Measurements from ENCODE around the gene LGALS16.

Gene LGALS16

DNA sequence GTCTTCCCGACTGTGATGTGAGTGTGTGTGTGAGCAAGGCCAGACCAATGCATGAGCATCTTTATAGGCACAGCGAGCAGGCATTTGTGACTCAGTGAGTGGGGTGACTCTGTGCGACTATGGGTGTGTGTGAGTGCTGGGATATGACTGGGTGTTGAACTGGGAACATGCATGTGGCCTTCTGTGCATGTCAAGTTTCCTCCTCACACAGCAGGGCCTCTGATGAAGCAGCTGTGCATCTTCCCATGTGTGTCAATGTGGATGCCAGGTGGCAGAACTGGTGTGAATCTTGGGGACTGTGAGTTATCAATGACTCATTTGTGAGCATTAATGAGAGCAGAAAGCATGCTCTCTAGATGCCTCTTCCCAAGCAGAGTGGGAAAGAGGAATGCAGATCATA lies 36.5 kb downstream of the LGALS16 start:
- H4K20me1 ChIP-seq (ENCODE audit: control insufficient read depth, insufficient read depth, low read depth, low read length): no peaks in the 10 kb centered on the region
- H3K27ac ChIP-seq (ENCODE audit: low read depth, low read length): no peak overlapping the region
- no peaks in the 10 kb centered on the region for H3K36me3 ChIP-seq (ENCODE audit: control insufficient read depth, low read length)
- no peak overlapping the region for H3K4me2 ChIP-seq (ENCODE audit: low read length)
- H3K4me3 ChIP-seq (ENCODE audit: low read length): no peak overlapping the region
- no peak for TF ChIP-seq EZH2phosphoT487 (IDR thresholded peaks at IDR 0.05; ENCODE audit: borderline replicate concordance, low read length)
- TF ChIP-seq, protein P1, sequence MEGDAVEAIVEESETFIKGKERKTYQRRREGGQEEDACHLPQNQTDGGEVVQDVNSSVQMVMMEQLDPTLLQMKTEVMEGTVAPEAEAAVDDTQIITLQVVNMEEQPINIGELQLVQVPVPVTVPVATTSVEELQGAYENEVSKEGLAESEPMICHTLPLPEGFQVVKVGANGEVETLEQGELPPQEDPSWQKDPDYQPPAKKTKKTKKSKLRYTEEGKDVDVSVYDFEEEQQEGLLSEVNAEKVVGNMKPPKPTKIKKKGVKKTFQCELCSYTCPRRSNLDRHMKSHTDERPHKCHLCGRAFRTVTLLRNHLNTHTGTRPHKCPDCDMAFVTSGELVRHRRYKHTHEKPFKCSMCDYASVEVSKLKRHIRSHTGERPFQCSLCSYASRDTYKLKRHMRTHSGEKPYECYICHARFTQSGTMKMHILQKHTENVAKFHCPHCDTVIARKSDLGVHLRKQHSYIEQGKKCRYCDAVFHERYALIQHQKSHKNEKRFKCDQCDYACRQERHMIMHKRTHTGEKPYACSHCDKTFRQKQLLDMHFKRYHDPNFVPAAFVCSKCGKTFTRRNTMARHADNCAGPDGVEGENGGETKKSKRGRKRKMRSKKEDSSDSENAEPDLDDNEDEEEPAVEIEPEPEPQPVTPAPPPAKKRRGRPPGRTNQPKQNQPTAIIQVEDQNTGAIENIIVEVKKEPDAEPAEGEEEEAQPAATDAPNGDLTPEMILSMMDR (IDR thresholded peaks at IDR 0.05; ENCODE audit: low read depth, low read length, poor library complexity, severe bottlenecking): no peak
- H3F3A ChIP-seq (ENCODE audit: control insufficient read depth, insufficient read depth): no peaks in the 10 kb centered on the region
- no peaks in the 10 kb centered on the region for H3K4me1 ChIP-seq (ENCODE audit: control insufficient read depth, low read length)
- H3K9me2 ChIP-seq (replicated peaks; ENCODE audit: control insufficient read depth, low read length): no peaks in the 10 kb centered on the region
- H3K9me3 ChIP-seq (ENCODE audit: control insufficient read depth, insufficient read depth, low read length): no peaks in the 10 kb centered on the region; the same call in 1 of the 2 replicates
- H3K27me3 ChIP-seq (ENCODE audit: control insufficient read depth, low read length): peaks cover 28% of the 10 kb centered on the region
- H3K79me2 ChIP-seq (ENCODE audit: control insufficient read depth, low read length): no peaks in the 10 kb centered on the region

DNA sequence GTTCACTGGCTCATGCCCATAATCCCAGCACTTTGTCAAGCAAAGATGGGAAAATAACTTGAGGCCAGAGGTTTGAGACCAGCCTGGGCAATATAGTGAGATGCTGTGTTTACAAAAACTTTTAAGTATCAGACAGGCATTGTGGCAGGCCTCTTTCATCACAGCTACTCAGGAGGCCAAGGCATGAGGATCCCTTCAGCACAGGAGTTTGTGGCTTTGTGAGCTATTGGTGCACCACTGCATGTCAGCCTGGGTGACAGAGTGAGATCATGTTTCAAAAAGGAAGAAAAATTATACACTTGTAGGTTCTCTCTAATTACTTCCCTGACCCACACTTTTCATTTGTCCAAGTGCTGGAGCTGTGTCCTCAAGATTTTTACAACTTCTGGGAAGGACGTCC lies 37.1 kb downstream of the LGALS16 start:
- Histone ChIP-seq H4K20me1 (ENCODE audit: control insufficient read depth, insufficient read depth, low read depth, low read length) (no peaks in the 10 kb centered on the region), H3K9me2 (replicated peaks; ENCODE audit: control insufficient read depth, low read length) (no peaks in the 10 kb centered on the region), H3F3A (ENCODE audit: control insufficient read depth, insufficient read depth) (no peaks in the 10 kb centered on the region), H3K27ac (ENCODE audit: low read depth, low read length) (no peak overlapping the region), H3K4me1 (ENCODE audit: control insufficient read depth, low read length) (no peaks in the 10 kb centered on the region), H3K4me3 (ENCODE audit: low read length) (no peak overlapping the region), H3K27me3 (ENCODE audit: control insufficient read depth, low read length) (peaks cover 28% of the 10 kb centered on the region), H3K4me2 (ENCODE audit: low read length) (no peak overlapping the region), H3K9me3 (ENCODE audit: control insufficient read depth, insufficient read depth, low read length) (no peaks in the 10 kb centered on the region; the same call in 1 of the 2 replicates), H3K36me3 (ENCODE audit: control insufficient read depth, low read length) (no peaks in the 10 kb centered on the region), H3K79me2 (ENCODE audit: control insufficient read depth, low read length) (no peaks in the 10 kb centered on the region)
- no peak for TF ChIP-seq EZH2phosphoT487 (IDR thresholded peaks at IDR 0.05; ENCODE audit: borderline replicate concordance, low read length)
- TF ChIP-seq, protein P1 (IDR thresholded peaks at IDR 0.05; ENCODE audit: low read depth, low read length, poor library complexity, severe bottlenecking): no peak

DNA sequence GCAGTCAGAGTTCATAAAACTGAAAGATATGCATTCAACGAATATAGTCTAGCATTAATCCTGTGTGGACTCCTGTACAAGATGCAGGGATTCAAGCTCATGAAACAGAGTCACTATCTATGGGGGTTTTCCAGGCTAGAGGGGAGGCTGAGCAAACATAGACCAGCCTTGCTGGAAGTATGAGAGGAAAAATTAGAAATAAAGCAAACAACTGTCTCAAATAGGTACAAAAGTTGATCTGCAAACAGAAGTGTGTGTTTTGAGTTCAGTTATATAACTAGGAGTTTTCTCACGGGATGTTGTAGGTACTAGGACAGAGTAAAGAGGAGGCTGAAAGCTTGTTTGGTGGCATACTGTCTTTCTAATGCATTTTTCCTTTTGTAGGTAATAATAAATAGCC lies 40.0 kb downstream of the LGALS16 start:
- H3K9me2 ChIP-seq (replicated peaks; ENCODE audit: control insufficient read depth, low read length): no peaks in the 10 kb centered on the region
- H3F3A ChIP-seq (ENCODE audit: control insufficient read depth, insufficient read depth): no peaks in the 10 kb centered on the region
- no peak overlapping the region for H3K4me3 ChIP-seq (ENCODE audit: low read length)
- H3K9me3 ChIP-seq (ENCODE audit: control insufficient read depth, insufficient read depth, low read length): no peaks in the 10 kb centered on the region
- TF ChIP-seq, protein P1 (IDR thresholded peaks at IDR 0.05; ENCODE audit: low read depth, low read length, poor library complexity, severe bottlenecking): no peak
- no peak for TF ChIP-seq EZH2phosphoT487 (IDR thresholded peaks at IDR 0.05; ENCODE audit: borderline replicate concordance, low read length)
- no peaks in the 10 kb centered on the region for H3K36me3 ChIP-seq (ENCODE audit: control insufficient read depth, low read length)
- no peak overlapping the region for H3K4me2 ChIP-seq (ENCODE audit: low read length)
- no peak overlapping the region for H3K27ac ChIP-seq (ENCODE audit: low read depth, low read length)
- peaks cover 1% of the 10 kb centered on the region for H3K4me1 ChIP-seq (ENCODE audit: control insufficient read depth, low read length)
- peaks cover 28% of the 10 kb centered on the region for H3K27me3 ChIP-seq (ENCODE audit: control insufficient read depth, low read length)
- H4K20me1 ChIP-seq (ENCODE audit: control insufficient read depth, insufficient read depth, low read depth, low read length): no peaks in the 10 kb centered on the region
- no peaks in the 10 kb centered on the region for H3K79me2 ChIP-seq (ENCODE audit: control insufficient read depth, low read length)

Data from DOHH2 (cell line).